MCF 10A (cell line): ENCODE data around the gene PDGFB. TPM values are rescaled to one million over a fixed set of nuclear protein-coding genes. Genes with fewer than 3 reads are reported as not detected.

Experiments used
- BruUV-seq: library from RNA; stranded (reverse); fragments of 400-500 nt; replicated peaks from 2 replicates; lab custom pipeline; 2021; lab: Mats Ljungman, UMichigan
- CTCF ChIA-PET: fragments of 300-600 bp; sonication (Branson Sonifier 250); formaldehyde crosslinking; extraction: SDS; loops from one replicate; lab custom pipeline; 2021; ENCODE audit warnings: antibody characterized with exemption, inconsistent platforms; lab: Yijun Ruan, JAX
- POLR2A ChIA-PET: fragments of 300-600, 350-650 bp; sonication (Branson Sonifier 250); formaldehyde crosslinking; extraction: SDS; loops from one replicate; lab custom pipeline; 2020; ENCODE audit warnings: antibody characterized with exemption, inconsistent platforms; lab: Yijun Ruan, JAX
- DNase-seq: peaks from one replicate; pipeline ENCODE4 v3.0.0-alpha.2; 2018; ENCODE audit not compliant: unreplicated experiment
- H3K27ac Mint-ChIP-seq: one replicate; pipeline ENCODE4 v1.8.0; 2022; ENCODE audit warnings: mild to moderate bottlenecking, low read depth, mixed read lengths; ENCODE audit not compliant: unreplicated experiment
- H3K27me3 Mint-ChIP-seq: one replicate; pipeline ENCODE4 v1.8.0; 2022; ENCODE audit warnings: mixed read lengths; ENCODE audit not compliant: insufficient read depth, unreplicated experiment
- H3K36me3 Mint-ChIP-seq: one replicate; pipeline ENCODE4 v1.8.0; 2022; ENCODE audit warnings: mild to moderate bottlenecking, moderate library complexity, mixed read lengths; ENCODE audit not compliant: insufficient read depth, unreplicated experiment
- H3K4me1 Mint-ChIP-seq: one replicate; pipeline ENCODE4 v1.8.0; 2022; ENCODE audit warnings: mixed read lengths; ENCODE audit not compliant: insufficient read depth, unreplicated experiment
- H3K4me3 Mint-ChIP-seq: one replicate; pipeline ENCODE4 v1.8.0; 2022; ENCODE audit warnings: mild to moderate bottlenecking, moderate library complexity, mixed read lengths; ENCODE audit not compliant: unreplicated experiment
- H3K9me3 Mint-ChIP-seq: one replicate; pipeline ENCODE4 v1.8.0; 2022; ENCODE audit warnings: mixed read lengths; ENCODE audit not compliant: unreplicated experiment
- intact Hi-C: fragments of 100-400 bp; cut with micrococcal nuclease; formaldehyde crosslinking; loops from 2 replicates; pipeline ENCODE4 v1.14.1; 2022
- total RNA-seq: library from RNA; stranded (reverse); gene quantifications from 2 replicates; pipeline ENCODE4 v1.2.3, GENCODE V29; 2022
- TF ChIP-seq, protein P1 (sequence below): fragments of 200-600 bp; IDR thresholded peaks from one replicate; pipeline ENCODE4 v1.8.0; 2022; ENCODE audit warnings: antibody characterized with exemption, mild to moderate bottlenecking; ENCODE audit not compliant: unreplicated experiment

Gene PDGFB
- total RNA-seq, 1 experiment from 2014 or later = 0.37 TPM

- H3K27ac Mint-ChIP-seq = no peak overlapping the region
- ChIA-PET CTCF (interaction anchor here (0.8 to 1.2 kb wide), 5 partner anchors 38 to 83 kb away, joined by 3 to 4 read pairs (median 3); no protein-coding TSS in a partner anchor), POLR2A (interaction anchor here (0.6 to 2.5 kb wide), 9 partner anchors 8 to 77 kb away, joined by 3 to 17 read pairs (median 4); partner anchors contain the start of genes PDGFB and RPL3)
- H3K36me3 Mint-ChIP-seq = no peaks in the 10 kb centered on the region
- BruUV-seq = no TSS peak
- no peak for DNase-seq
- intact Hi-C loops = loop anchor here (5.0 kb wide), 2 partner anchors 40 to 80 kb away; no protein-coding TSS in a partner anchor
- peaks cover 21% of the 10 kb centered on the region for H3K4me1 Mint-ChIP-seq
- H3K4me3 Mint-ChIP-seq = no peak overlapping the region
- TF ChIP-seq, protein P1, sequence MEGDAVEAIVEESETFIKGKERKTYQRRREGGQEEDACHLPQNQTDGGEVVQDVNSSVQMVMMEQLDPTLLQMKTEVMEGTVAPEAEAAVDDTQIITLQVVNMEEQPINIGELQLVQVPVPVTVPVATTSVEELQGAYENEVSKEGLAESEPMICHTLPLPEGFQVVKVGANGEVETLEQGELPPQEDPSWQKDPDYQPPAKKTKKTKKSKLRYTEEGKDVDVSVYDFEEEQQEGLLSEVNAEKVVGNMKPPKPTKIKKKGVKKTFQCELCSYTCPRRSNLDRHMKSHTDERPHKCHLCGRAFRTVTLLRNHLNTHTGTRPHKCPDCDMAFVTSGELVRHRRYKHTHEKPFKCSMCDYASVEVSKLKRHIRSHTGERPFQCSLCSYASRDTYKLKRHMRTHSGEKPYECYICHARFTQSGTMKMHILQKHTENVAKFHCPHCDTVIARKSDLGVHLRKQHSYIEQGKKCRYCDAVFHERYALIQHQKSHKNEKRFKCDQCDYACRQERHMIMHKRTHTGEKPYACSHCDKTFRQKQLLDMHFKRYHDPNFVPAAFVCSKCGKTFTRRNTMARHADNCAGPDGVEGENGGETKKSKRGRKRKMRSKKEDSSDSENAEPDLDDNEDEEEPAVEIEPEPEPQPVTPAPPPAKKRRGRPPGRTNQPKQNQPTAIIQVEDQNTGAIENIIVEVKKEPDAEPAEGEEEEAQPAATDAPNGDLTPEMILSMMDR = no peak
- no peaks in the 10 kb centered on the region for H3K9me3 Mint-ChIP-seq
- H3K27me3 Mint-ChIP-seq = no peaks in the 10 kb centered on the region
Measured at GRCh38 chr22:39252461-39253434, 8.0 kb upstream of the PDGFB start.

DNA sequence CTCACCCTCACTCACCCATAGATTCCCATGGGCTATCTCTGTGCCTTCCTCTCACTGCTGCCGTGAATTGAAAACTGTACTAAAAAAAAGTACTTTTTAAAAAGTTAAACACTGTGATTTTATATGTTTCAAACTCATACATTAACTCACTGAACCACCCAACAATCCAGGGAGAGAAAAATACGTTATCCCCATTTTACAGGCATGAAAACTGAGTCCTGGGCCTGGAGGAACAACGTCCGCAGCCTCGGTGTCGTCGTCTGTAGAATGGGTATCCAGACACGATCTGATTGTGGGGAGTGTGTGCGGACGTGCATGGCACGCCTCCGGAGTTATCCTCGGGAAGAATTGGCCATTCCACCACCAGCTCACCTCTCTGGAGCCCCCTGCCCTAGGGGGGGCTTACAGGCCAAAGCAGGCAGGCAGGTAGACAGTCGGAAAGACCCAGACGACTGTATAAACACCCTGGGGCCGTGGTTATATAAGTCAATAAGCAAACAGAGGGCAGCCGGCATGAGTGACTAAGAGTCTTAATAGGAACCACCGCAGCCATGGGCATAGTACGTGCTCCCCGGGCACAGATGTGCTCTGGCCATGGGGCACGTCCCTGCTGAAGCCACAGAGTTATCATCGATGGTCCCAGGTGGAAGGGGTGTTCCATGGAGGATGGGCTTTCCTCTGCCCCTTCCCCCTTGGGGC lies 7.1 kb upstream of the PDGFB start:
- no peak overlapping the region for H3K4me3 Mint-ChIP-seq
- CTCF ChIA-PET = interaction anchor here (0.8 to 1.2 kb wide), 4 partner anchors 39 to 82 kb away, joined by 3 to 4 read pairs (median 3); no protein-coding TSS in a partner anchor
- POLR2A ChIA-PET = interaction anchor here (0.6 to 2.5 kb wide), 6 partner anchors 12 to 67 kb away, joined by 3 to 17 read pairs (median 6); partner anchors contain the start of gene RPL3
- no peaks in the 10 kb centered on the region for H3K9me3 Mint-ChIP-seq
- intact Hi-C loops = loop anchor here (5.0 kb wide), 2 partner anchors 40 to 80 kb away; no protein-coding TSS in a partner anchor
- TF ChIP-seq, protein P1 = no peak
- no peak overlapping the region for H3K27ac Mint-ChIP-seq
- H3K4me1 Mint-ChIP-seq = peaks cover 21% of the 10 kb centered on the region
- H3K27me3 Mint-ChIP-seq = no peaks in the 10 kb centered on the region
- peak; percentile 44 for DNase-seq
- BruUV-seq = no TSS peak
- H3K36me3 Mint-ChIP-seq = no peaks in the 10 kb centered on the region

- intact Hi-C loops = loop anchor here (5.0 kb wide), 2 partner anchors 41 to 79 kb away; no protein-coding TSS in a partner anchor
- no peaks in the 10 kb centered on the region for H3K9me3 Mint-ChIP-seq
- CTCF ChIA-PET = no interaction called here
- POLR2A ChIA-PET = interaction anchor here (0.6 kb wide), 2 partner anchors 37 to 233 kb away, joined by 3 read pairs; no protein-coding TSS in a partner anchor
- no peak overlapping the region for H3K27ac Mint-ChIP-seq
- H3K27me3 Mint-ChIP-seq = peaks cover 10% of the 10 kb centered on the region
- TF ChIP-seq, protein P1 = no peak
- no peak for DNase-seq
- no peaks in the 10 kb centered on the region for H3K36me3 Mint-ChIP-seq
- no TSS peak for BruUV-seq
- no peak overlapping the region for H3K4me3 Mint-ChIP-seq
- H3K4me1 Mint-ChIP-seq = peaks cover 21% of the 10 kb centered on the region
Measured at GRCh38 chr22:39250838-39251237, 6.1 kb upstream of the PDGFB start.
